LNCAP (cell line): ENCODE measurements around the gene N4BP2L1.
A peak's percentile ranks its signal among the peaks of the same experiment; 100 is the strongest.

Experiments
- TF ChIP-seq, protein P1 (sequence below): fragments of 450-650 bp; IDR thresholded peaks from 2 replicates; pipeline ENCODE4 v1.5.1; 2017; ENCODE audit warnings: mild to moderate bottlenecking

Gene N4BP2L1

DNA sequence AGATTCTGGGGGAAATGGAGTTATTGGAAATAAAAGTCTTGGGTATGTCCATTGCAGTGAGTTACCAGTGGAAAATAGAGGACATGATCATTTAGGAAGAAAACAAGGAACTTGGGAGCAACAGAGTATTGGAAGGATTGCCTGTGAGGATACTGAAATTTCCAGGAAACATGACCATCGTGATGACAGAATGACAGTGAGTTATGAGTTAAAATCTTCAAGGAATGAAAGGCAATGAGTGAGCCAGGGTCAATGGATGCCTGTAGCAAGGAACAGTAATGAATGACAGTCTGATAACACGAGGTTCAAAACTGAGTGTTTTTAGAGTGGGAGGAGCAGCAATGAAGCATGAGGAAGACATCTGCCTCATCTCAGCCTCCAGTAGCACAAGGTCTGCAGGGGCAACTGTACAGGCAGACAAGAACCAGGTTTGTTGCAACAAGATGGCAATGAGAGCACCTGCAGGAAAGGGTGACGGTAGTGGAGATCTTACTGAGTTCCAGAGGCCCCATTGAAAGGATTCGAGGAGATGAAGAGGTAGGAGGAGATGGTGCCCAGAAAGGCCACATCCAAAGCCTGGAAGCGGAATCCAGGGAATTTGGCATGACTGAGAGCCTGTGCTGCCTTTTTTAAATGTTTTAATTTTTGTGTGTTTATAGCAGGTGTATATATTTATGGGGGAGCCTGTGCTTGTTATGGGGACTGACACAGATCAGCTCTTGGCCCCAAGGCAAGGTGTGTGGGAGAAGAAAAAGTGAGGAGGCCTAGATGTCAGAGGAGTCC is 43.9 kb downstream of the N4BP2L1 start:
- TF ChIP-seq, protein P1, sequence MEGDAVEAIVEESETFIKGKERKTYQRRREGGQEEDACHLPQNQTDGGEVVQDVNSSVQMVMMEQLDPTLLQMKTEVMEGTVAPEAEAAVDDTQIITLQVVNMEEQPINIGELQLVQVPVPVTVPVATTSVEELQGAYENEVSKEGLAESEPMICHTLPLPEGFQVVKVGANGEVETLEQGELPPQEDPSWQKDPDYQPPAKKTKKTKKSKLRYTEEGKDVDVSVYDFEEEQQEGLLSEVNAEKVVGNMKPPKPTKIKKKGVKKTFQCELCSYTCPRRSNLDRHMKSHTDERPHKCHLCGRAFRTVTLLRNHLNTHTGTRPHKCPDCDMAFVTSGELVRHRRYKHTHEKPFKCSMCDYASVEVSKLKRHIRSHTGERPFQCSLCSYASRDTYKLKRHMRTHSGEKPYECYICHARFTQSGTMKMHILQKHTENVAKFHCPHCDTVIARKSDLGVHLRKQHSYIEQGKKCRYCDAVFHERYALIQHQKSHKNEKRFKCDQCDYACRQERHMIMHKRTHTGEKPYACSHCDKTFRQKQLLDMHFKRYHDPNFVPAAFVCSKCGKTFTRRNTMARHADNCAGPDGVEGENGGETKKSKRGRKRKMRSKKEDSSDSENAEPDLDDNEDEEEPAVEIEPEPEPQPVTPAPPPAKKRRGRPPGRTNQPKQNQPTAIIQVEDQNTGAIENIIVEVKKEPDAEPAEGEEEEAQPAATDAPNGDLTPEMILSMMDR = no peak

DNA sequence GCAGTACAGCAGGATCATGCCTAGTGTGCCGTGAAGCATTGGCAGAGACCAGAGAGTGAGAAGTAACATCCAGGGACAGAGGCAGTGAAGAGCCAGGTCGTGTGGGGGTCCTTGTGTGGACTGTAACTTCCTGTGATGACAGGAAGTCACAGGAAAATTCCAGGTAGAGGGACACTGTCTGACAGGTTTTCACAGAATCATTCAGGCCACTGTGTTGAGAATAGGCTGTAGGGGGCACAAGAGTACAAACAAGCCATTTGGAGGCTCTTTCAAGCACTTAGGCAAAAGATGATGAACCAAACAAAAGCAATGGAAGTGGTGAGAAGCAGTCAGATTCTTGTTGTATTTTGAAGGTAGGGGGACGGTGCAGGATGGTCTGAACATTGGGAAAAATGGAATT is 46.4 kb downstream of the N4BP2L1 start:
- TF ChIP-seq, protein P1 = 0 out of 2 replicates have a peak, but pooled peaks have one; percentile 24

DNA sequence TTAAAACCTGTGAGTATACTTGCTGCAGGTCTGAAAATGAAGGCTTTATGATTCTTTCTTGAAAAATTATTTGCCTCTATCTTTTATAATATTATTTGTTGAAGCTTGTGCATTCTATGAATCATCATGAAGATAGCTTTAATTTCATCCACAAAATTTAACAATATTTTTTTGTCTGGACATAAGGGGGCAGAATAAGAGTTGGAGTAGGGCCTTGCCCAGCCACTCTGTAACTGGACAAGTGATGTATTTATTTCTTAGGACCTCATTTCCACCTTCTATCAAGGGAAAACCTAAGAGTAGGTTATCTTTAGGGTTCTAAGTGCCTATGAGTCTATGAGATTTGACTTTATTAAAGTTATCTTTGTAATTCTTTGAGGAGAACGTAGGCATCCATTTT is 49.9 kb downstream of the N4BP2L1 start:
- TF ChIP-seq, protein P1 = peak; percentile 12; the same call in 1 of the 2 replicates

DNA sequence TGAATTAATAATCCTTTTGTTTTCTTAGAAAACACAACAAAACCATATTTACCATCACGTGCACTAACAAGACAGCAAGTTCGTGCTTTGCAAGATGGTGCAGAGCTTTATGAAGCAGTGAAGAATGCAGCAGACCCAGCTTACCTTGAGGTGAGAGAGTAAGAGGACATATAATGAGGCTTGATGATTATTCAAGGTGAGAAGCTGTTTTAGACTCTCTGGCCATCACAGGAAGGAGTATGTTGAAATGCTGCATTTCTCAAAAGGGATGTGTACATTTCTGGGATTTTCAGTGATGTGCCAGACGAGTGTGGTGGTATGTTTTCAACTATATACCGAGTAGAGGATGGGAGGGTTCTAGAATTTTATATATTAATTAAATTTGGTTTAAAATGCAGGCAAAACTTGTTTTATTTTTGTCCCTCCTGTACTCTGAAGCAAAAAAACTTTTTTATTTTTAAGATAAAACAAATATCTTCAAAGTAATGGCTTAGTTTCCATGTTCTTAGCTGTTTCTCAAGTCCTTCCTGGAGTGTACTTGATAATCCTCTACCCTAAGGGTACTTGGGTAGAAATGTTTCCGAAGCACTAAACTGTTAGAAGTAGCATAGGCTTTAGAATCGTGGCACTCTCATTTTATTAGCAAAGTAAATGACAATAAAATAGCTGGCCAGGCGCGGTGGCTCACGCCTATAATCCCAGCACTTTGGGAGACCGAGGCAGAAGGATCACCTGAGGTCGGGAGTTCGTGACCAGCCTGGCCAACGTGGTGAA is 51.1 kb downstream of the N4BP2L1 start:
- TF ChIP-seq, protein P1 = no peak

DNA sequence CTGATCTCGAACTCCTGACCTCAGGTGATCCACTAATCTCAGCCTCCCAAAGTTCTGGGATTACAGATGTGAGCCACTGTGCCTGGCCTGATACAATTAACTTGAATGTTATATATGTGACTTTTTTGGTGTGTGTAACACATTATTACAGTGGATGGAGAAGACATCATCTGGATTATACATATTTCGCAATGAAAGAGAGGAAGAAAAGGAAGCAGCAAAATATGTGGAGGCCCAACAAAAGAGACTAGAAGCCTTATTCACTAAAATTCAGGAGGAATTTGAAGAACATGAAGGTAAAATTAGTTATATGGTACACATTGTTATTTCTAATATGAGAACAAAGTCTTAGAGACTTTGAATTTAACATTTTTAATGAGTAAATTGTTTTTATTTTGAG is 57.1 kb downstream of the N4BP2L1 start:
- TF ChIP-seq, protein P1 = no peak

DNA sequence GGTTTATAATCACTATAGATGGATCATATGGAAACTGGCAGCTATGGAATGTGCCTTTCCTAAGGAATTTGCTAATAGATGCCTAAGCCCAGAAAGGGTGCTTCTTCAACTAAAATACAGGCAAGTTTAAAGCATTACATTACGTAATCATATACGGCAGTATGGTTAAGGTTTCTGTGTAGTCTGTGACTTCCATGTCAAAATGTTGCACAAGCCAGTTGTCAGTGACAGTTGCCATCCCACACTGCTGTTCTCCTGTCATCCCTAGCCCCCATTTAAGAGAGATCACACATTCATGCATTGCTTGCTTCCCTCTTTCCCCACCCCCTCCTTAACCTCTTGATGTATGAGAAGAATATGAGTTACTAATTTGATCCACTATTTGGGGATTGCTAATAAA is 65.4 kb downstream of the N4BP2L1 start:
- TF ChIP-seq, protein P1 = no peak

DNA sequence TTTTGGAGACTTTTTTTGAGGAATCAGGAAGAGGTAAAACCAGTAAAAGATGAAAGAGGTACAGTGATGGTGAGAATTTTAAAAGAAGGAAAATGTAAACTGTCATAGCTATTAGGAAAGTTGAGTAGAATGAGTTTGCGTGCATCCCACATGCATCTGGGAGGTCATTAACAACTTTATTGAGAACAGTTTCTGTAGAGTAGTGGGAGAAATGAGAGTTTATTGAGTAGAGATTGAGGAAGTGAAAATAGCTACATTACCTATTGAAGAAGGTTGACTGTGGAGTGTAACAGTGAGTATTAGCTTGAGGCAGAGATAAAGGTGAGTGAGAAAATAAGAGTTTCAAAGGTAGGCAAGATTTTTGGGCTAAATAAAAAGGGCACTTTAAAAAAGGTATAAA is 73.9 kb downstream of the N4BP2L1 start:
- TF ChIP-seq, protein P1 = no peak
